Smooth muscle cell (in vitro differentiated cells): ENCODE measurements around the gene PLEKHF1. TPM values are rescaled to one million over a fixed set of nuclear protein-coding genes. Genes with fewer than 3 reads are reported as not detected.

ENCODE experiments used
- DNase-seq: peaks from one replicate; lab custom pipeline; 2025; ENCODE audit not compliant: unreplicated experiment; lab: John Stamatoyannopoulos, UW
- H2AFZ ChIP-seq: fragments of 200-600 bp; sonication (generic); 2 replicates; pipeline ENCODE4 v1.6.0; 2016; ENCODE audit warnings: antibody characterized with exemption, low read depth, mild to moderate bottlenecking
- H3F3A ChIP-seq: fragments of 200-600 bp; sonication (generic); 2 replicates; pipeline ENCODE4 v1.6.0; 2017; ENCODE audit warnings: antibody characterized with exemption, low read depth
- H3K27ac ChIP-seq: fragments of 200-600 bp; sonication (generic); 2 replicates; pipeline ENCODE4 v1.5.1; 2016; ENCODE audit warnings: low read depth, mild to moderate bottlenecking
- H3K27me3 ChIP-seq: fragments of 200-600 bp; sonication (generic); 2 replicates; pipeline ENCODE4 v1.6.1; 2016; ENCODE audit warnings: low read depth, mild to moderate bottlenecking
- H3K36me3 ChIP-seq: fragments of 200-600 bp; sonication (generic); 2 replicates; pipeline ENCODE4 v1.5.1; 2016; ENCODE audit warnings: low read depth
- H3K4me1 ChIP-seq: fragments of 200-600 bp; sonication (generic); 2 replicates; pipeline ENCODE4 v1.5.1; 2016; ENCODE audit warnings: low read depth
- H3K4me2 ChIP-seq: fragments of 200-600 bp; sonication (generic); 2 replicates; pipeline ENCODE4 v1.6.0; 2016; ENCODE audit warnings: mild to moderate bottlenecking
- H3K4me3 ChIP-seq: fragments of 200-600 bp; sonication (generic); 2 replicates; pipeline ENCODE4 v1.5.1; 2016; ENCODE audit warnings: mild to moderate bottlenecking
- H3K79me2 ChIP-seq: fragments of 200-600 bp; sonication (generic); 2 replicates; pipeline ENCODE4 v1.6.0; 2016; ENCODE audit warnings: low read depth, mild to moderate bottlenecking
- H3K9ac ChIP-seq: fragments of 200-600 bp; sonication (generic); 2 replicates; pipeline ENCODE4 v1.6.0; 2016; ENCODE audit warnings: low read depth
- H3K9me3 ChIP-seq: fragments of 200-600 bp; sonication (generic); replicated peaks from 2 replicates; pipeline ENCODE4 v1.5.1; 2016; ENCODE audit warnings: low read depth
- H4K20me1 ChIP-seq: fragments of 200-600 bp; sonication (generic); 2 replicates; pipeline ENCODE4 v1.6.0; 2016; ENCODE audit warnings: low read depth
- WGBS: methylation state at CpG from one replicate; pipeline ENCODE4 v1.1.7; 2016; ENCODE audit warnings: low lambda C conversion rate; 5-methylcytosine and 5-hydroxymethylcytosine counted together
- polyA plus RNA-seq: library from polyadenylated mRNA; unstranded; fragments of >200 nt; fragmentation: Nextera tagmentation; extraction: Ambion mirVana; gene quantifications from 2 replicates; pipeline ENCODE4 v1.2.1, GENCODE V29; 2016
- total RNA-seq: library from RNA; depleted of rRNA; stranded (reverse); fragments of >200 nt; gene quantifications from 2 replicates; pipeline ENCODE4 v1.2.3, GENCODE V29; 2014
- TF ChIP-seq, protein P1 (sequence below): fragments of 200-600 bp; sonication (generic); IDR thresholded peaks from 2 replicates; pipeline ENCODE4 v1.5.1; 2017; ENCODE audit warnings: borderline replicate concordance, mild to moderate bottlenecking, antibody characterized with exemption; ENCODE audit not compliant: insufficient read depth, poor library complexity, severe bottlenecking

PLEKHF1 gene
- total and polyA plus RNA-seq, 2 experiments from 2014 or later = 2.2 to 4.0 TPM

DNA sequence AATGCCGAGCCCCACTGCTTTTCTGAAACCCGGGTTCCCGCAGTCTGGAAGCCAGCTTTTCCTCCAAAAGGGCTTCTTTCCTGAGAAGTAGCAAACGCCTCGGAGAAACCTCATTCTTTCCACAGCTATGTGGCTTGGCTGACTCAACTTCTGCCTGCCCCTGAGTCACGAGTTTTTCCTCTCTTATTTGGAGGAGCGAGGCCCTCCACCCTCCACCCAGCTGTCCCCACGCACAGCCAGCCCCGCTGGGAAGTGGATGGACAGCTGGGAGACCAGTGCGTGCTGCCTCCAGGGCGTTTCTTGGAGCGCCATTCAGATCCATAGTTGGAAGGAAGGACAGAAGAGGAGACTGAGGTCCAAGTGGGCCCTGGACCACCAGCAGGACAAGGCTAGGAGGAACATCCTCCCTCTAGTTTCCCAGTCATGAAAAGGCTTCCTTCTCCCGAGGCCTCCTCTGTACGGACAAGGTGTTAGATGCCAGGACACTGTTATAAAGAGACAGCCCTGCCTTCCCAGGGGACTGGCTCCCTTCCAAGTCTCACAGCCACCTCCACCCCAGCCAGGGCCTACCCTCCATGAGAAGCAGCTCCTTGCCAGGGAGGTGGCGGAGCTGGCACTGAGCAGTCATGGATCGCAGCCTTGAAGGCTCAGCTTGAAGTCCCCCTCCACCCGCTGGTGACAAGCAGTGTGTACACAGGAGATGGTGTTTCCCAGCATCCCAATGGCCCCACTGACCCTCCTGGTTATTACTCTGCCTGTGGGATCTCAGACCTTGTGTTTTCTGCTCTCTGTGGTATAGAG is 2.5 kb upstream of the PLEKHF1 start:
- H3K4me3 ChIP-seq = peak overlapping the region; percentile 20
- peak overlapping the region; percentile 88 for H3K4me2 ChIP-seq
- H4K20me1 ChIP-seq = peaks cover 8% of the 10 kb centered on the region
- no peaks in the 10 kb centered on the region for H3K79me2 ChIP-seq
- TF ChIP-seq, protein P1, sequence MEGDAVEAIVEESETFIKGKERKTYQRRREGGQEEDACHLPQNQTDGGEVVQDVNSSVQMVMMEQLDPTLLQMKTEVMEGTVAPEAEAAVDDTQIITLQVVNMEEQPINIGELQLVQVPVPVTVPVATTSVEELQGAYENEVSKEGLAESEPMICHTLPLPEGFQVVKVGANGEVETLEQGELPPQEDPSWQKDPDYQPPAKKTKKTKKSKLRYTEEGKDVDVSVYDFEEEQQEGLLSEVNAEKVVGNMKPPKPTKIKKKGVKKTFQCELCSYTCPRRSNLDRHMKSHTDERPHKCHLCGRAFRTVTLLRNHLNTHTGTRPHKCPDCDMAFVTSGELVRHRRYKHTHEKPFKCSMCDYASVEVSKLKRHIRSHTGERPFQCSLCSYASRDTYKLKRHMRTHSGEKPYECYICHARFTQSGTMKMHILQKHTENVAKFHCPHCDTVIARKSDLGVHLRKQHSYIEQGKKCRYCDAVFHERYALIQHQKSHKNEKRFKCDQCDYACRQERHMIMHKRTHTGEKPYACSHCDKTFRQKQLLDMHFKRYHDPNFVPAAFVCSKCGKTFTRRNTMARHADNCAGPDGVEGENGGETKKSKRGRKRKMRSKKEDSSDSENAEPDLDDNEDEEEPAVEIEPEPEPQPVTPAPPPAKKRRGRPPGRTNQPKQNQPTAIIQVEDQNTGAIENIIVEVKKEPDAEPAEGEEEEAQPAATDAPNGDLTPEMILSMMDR = no peak
- H3K27me3 ChIP-seq = no peaks in the 10 kb centered on the region
- H3K9ac ChIP-seq = peak overlapping the region; percentile 73
- H2AFZ ChIP-seq = peak overlapping the region; percentile 36
- WGBS = 23% methylated on average over 17 of the region's 17 CpGs
- H3K4me1 ChIP-seq = peaks cover 48% of the 10 kb centered on the region
- no peaks in the 10 kb centered on the region for H3K9me3 ChIP-seq
- H3F3A ChIP-seq = peaks cover 36% of the 10 kb centered on the region
- peak overlapping the region; percentile 97 for H3K27ac ChIP-seq
- DNase-seq = peak; percentile 48
- no peaks in the 10 kb centered on the region for H3K36me3 ChIP-seq

DNA sequence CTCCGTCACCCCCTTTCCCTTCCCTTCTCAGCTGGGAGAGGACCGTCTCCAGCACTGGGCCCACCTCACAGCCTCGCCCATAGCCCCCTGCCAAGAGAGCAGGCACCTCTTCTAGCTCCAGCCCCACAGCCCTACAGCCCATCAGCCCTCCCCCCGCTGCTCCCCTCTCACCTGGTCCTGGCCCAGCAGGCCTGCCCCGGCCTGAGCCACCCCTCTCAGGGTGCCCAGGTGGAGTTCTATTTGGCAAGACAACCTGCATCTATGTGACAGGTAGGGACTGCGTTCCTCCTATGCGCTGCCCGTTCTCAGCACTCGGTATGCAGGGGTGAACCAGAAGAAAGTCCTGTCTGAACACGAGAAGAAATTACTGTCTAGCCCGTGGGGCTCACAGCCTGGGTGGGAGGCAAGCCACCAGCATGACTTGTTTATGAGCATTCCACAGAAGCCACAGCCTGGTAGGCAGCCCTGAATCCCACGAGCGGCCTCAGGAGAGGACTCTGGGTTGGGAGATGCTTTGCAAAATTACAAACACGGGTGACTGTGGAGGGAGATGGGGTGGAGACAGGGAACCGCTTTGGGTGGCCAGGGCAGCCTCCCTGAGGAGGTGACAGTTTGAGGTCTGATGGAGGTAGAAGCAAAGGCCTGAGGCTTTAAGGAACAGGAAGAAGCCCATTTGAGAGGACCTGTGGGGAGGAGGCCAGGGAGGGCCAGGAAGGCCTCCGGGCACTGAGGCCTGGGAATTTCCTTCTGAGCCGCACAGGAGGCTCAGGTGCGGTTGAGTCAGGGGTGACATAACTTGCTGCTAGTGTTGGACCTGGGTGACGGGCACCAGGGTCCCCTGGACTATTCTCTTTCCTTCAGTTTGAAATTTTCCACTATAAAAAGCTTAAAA is 1.2 kb upstream of the PLEKHF1 start:
- Histone ChIP-seq H4K20me1 (peaks cover 17% of the 10 kb centered on the region), H3K36me3 (no peaks in the 10 kb centered on the region), H3K9ac (peak overlapping the region; percentile 73), H3K4me1 (peaks cover 48% of the 10 kb centered on the region), H2AFZ (no peak overlapping the region), H3K4me2 (peak overlapping the region; percentile 88), H3K9me3 (no peaks in the 10 kb centered on the region), H3F3A (peaks cover 36% of the 10 kb centered on the region), H3K27me3 (no peaks in the 10 kb centered on the region), H3K4me3 (no peak overlapping the region), H3K27ac (peak overlapping the region; percentile 97), H3K79me2 (no peaks in the 10 kb centered on the region)
- no peak for DNase-seq
- WGBS = 41% methylated on average over 16 of the region's 19 CpGs
- TF ChIP-seq, protein P1 = no peak

DNA sequence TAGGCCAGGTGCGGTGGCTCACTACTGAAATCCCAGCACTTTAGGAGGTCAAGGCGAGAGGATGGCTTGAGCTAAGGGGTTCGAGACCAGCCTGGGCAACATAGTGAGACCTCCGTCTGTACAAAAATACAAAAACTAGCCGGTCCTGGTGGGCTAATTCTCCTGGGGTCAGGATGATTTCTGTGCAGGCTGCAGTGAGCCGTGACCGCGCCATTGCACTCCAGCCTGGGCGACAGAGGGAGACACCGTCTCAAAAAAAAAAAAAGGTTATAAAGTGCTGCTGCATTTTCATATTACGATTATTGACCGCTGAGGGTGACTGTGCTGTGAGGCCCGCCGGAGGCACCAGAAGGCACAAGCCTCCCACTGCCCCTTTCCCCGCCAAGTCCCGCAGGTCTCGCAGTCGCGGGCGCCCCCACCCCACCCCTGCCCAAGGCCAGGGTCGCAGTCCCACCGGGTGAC is 477 bp upstream of the PLEKHF1 start:
- Histone ChIP-seq H3K4me2 (peak overlapping the region; percentile 88), H3K9ac (peak overlapping the region; percentile 73), H3K36me3 (no peaks in the 10 kb centered on the region), H3K4me1 (peaks cover 48% of the 10 kb centered on the region), H3K4me3 (peak overlapping the region; percentile 69), H2AFZ (peak overlapping the region; percentile 82), H3F3A (peaks cover 36% of the 10 kb centered on the region), H4K20me1 (peaks cover 20% of the 10 kb centered on the region), H3K27ac (peak overlapping the region; percentile 97), H3K79me2 (peaks cover 3% of the 10 kb centered on the region), H3K9me3 (no peaks in the 10 kb centered on the region), H3K27me3 (no peaks in the 10 kb centered on the region)
- TF ChIP-seq, protein P1 = no peak
- DNase-seq = no peak
- WGBS = 43% methylated on average over 16 of the region's 22 CpGs
